ENCODE measurements around the gene AMELX.

Gene AMELX

DNA sequence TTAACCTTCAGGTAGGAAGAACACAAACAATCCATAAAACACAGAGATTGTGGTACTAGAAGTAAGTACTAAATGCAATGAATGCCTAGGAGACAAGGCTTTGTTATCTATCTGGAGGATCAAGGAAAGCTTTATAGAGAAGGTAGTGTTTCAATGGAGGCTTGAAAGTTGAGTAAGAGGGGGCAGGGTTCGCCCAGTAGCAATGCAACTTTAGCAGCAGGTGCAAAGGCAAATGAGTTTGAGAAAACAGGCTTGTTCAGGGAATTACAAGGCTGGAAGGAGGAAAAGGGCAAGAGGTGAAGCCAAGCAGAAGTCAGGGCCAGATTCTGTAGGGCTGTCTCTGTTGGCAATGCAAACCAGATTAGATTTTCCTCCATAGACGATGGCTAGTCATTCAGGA is 35.5 kb upstream of the AMELX start:
- Histone ChIP-seq H4K91ac (ENCODE audit: low read depth, low read length, poor library complexity) (no peak overlapping the region), H3K9me3 (replicated peaks in 1 of 2; ENCODE audit: control insufficient read depth in 2 of 2, insufficient read depth in 1 of 2, low read depth in 1 of 2, low read length in 2 of 2) (no peaks in the 10 kb centered on the region), H2AFZ (ENCODE audit: low read length) (no peak overlapping the region), H3K4me1 (ENCODE audit: control insufficient read depth in 2 of 2, insufficient read depth in 1 of 2, low read depth in 1 of 2, low read length in 2 of 2) (no peaks in the 10 kb centered on the region), H3K27me3 (ENCODE audit: control insufficient read depth in 3 of 3, insufficient read depth in 3 of 3, low read depth in 1 of 3, low read length in 3 of 3) (no peaks in the 10 kb centered on the region), H3K9ac (ENCODE audit: low read depth, low read length, poor library complexity) (no peak overlapping the region), H3K4me3 (ENCODE audit: low read length in 2 of 2) (no peak overlapping the region), H3K18ac (ENCODE audit: low read length) (no peak overlapping the region), H3K4ac (ENCODE audit: low read length) (no peak overlapping the region), H4K8ac (ENCODE audit: low read depth, low read length) (no peak overlapping the region), H2BK5ac (ENCODE audit: low read length) (no peak overlapping the region), H3K27ac (replicated peaks; ENCODE audit: low read length) (no peak overlapping the region), H2BK12ac (ENCODE audit: low read length) (no peak overlapping the region), H2BK15ac (ENCODE audit: low read length) (no peak overlapping the region), H2AK5ac (ENCODE audit: low read depth, low read length) (no peak overlapping the region), H3K14ac (ENCODE audit: low read length) (no peak overlapping the region), H2BK120ac (ENCODE audit: low read depth, low read length) (no peak overlapping the region), H3K79me1 (ENCODE audit: low read depth, low read length) (no peaks in the 10 kb centered on the region), H3K4me2 (ENCODE audit: insufficient read depth, low read length, poor library complexity, severe bottlenecking) (no peak overlapping the region), H3K23ac (ENCODE audit: low read depth, low read length, poor library complexity) (no peak overlapping the region), H3K36me3 (replicated peaks in 1 of 2; ENCODE audit: control insufficient read depth in 2 of 2, insufficient read depth in 2 of 2, low read length in 2 of 2) (no peaks in the 10 kb centered on the region)
- WGBS, 2 donors (ENCODE audit: extremely low coverage in 2 of 2, insufficient read length in 2 of 2, insufficient replicate concordance in 1 of 2) = no CpG with 5 or more reads among the region's 2 CpGs
- DNase-seq (ENCODE audit: low spot score) = no peak

DNA sequence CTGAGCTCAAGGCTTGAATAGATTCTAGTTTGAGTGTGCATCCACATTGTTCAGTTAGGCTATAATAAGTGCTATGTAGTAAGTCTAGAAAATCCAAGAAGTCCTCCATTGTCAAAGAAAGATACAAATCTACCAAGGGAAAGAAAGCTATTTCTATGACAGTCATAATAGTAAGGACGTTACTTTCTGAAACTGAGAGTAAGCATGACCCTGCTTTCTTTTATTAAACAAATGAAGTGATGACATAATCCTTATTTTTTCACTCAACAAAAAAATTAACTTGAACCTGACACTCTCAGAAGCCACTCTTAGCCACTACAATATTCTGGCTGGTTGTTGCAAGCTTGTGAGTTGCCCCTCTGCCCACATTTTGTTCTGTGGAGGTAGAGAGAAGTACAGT is 33.8 kb upstream of the AMELX start:
- Histone ChIP-seq H3K9ac (ENCODE audit: low read depth, low read length, poor library complexity) (no peak overlapping the region), H4K8ac (ENCODE audit: low read depth, low read length) (no peak overlapping the region), H2BK120ac (ENCODE audit: low read depth, low read length) (no peak overlapping the region), H3K4me3 (ENCODE audit: low read length in 2 of 2) (no peak overlapping the region), H3K27ac (replicated peaks; ENCODE audit: low read length) (no peak overlapping the region), H2BK15ac (ENCODE audit: low read length) (no peak overlapping the region), H2BK12ac (ENCODE audit: low read length) (no peak overlapping the region), H3K14ac (ENCODE audit: low read length) (no peak overlapping the region), H2AFZ (ENCODE audit: low read length) (no peak overlapping the region), H3K79me1 (ENCODE audit: low read depth, low read length) (no peaks in the 10 kb centered on the region), H3K9me3 (replicated peaks in 1 of 2; ENCODE audit: control insufficient read depth in 2 of 2, insufficient read depth in 1 of 2, low read depth in 1 of 2, low read length in 2 of 2) (no peaks in the 10 kb centered on the region), H3K18ac (ENCODE audit: low read length) (no peak overlapping the region), H3K27me3 (ENCODE audit: control insufficient read depth in 3 of 3, insufficient read depth in 3 of 3, low read depth in 1 of 3, low read length in 3 of 3) (no peaks in the 10 kb centered on the region), H3K4me2 (ENCODE audit: insufficient read depth, low read length, poor library complexity, severe bottlenecking) (no peak overlapping the region), H3K4me1 (ENCODE audit: control insufficient read depth in 2 of 2, insufficient read depth in 1 of 2, low read depth in 1 of 2, low read length in 2 of 2) (no peaks in the 10 kb centered on the region), H4K91ac (ENCODE audit: low read depth, low read length, poor library complexity) (no peak overlapping the region), H2AK5ac (ENCODE audit: low read depth, low read length) (no peak overlapping the region), H2BK5ac (ENCODE audit: low read length) (no peak overlapping the region), H3K23ac (ENCODE audit: low read depth, low read length, poor library complexity) (no peak overlapping the region), H3K36me3 (replicated peaks in 1 of 2; ENCODE audit: control insufficient read depth in 2 of 2, insufficient read depth in 2 of 2, low read length in 2 of 2) (no peaks in the 10 kb centered on the region), H3K4ac (ENCODE audit: low read length) (no peak overlapping the region)
- no peak for DNase-seq (ENCODE audit: low spot score)
- no CpG with 5 or more reads among the region's 1 CpG for WGBS, 2 donors (ENCODE audit: extremely low coverage in 2 of 2, insufficient read length in 2 of 2, insufficient replicate concordance in 1 of 2)

DNA sequence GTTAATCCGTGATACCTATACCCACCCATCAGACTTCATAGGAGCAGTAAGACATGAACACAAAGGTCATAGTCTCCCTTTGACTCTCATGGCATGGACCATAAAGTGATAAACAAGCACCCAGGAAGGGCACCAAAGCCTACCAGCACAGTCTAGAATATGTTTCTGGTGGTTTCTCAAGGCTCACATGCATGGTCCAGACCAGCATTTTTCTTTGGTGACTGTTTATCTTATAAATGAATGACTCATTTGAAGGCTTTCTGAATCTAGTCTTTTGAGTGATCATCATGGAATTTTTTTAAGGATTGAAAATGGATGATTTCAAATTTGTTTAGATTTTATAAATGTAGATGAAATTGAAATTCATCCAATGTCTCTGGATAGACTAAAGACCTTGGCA is 32.0 kb upstream of the AMELX start:
- H2BK12ac ChIP-seq (ENCODE audit: low read length) = no peak overlapping the region
- H3K36me3 ChIP-seq (replicated peaks in 1 of 2; ENCODE audit: control insufficient read depth in 2 of 2, insufficient read depth in 2 of 2, low read length in 2 of 2) = no peaks in the 10 kb centered on the region
- no peak overlapping the region for H3K18ac ChIP-seq (ENCODE audit: low read length)
- no peaks in the 10 kb centered on the region for H3K27me3 ChIP-seq (ENCODE audit: control insufficient read depth in 3 of 3, insufficient read depth in 3 of 3, low read depth in 1 of 3, low read length in 3 of 3)
- H2BK15ac ChIP-seq (ENCODE audit: low read length) = no peak overlapping the region
- no peaks in the 10 kb centered on the region for H3K79me1 ChIP-seq (ENCODE audit: low read depth, low read length)
- WGBS, 2 donors (ENCODE audit: extremely low coverage in 2 of 2, insufficient read length in 2 of 2, insufficient replicate concordance in 1 of 2) = no CpG with 5 or more reads among the region's 1 CpG
- H2AK5ac ChIP-seq (ENCODE audit: low read depth, low read length) = no peak overlapping the region
- H3K27ac ChIP-seq (replicated peaks; ENCODE audit: low read length) = no peak overlapping the region
- no peak overlapping the region for H3K4me3 ChIP-seq (ENCODE audit: low read length in 2 of 2)
- no peak overlapping the region for H3K14ac ChIP-seq (ENCODE audit: low read length)
- H3K4me1 ChIP-seq (ENCODE audit: control insufficient read depth in 2 of 2, insufficient read depth in 1 of 2, low read depth in 1 of 2, low read length in 2 of 2) = peaks cover 0 to 11% of the 10 kb centered on the region in 2 donors
- no peak overlapping the region for H3K4ac ChIP-seq (ENCODE audit: low read length)
- no peak overlapping the region for H2AFZ ChIP-seq (ENCODE audit: low read length)
- H3K23ac ChIP-seq (ENCODE audit: low read depth, low read length, poor library complexity) = no peak overlapping the region
- H2BK5ac ChIP-seq (ENCODE audit: low read length) = no peak overlapping the region
- no peak overlapping the region for H3K9ac ChIP-seq (ENCODE audit: low read depth, low read length, poor library complexity)
- DNase-seq (ENCODE audit: low spot score) = no peak
- H4K8ac ChIP-seq (ENCODE audit: low read depth, low read length) = no peak overlapping the region
- H4K91ac ChIP-seq (ENCODE audit: low read depth, low read length, poor library complexity) = no peak overlapping the region
- no peak overlapping the region for H2BK120ac ChIP-seq (ENCODE audit: low read depth, low read length)
- no peaks in the 10 kb centered on the region for H3K9me3 ChIP-seq (replicated peaks in 1 of 2; ENCODE audit: control insufficient read depth in 2 of 2, insufficient read depth in 1 of 2, low read depth in 1 of 2, low read length in 2 of 2)
- H3K4me2 ChIP-seq (ENCODE audit: insufficient read depth, low read length, poor library complexity, severe bottlenecking) = no peak overlapping the region

- WGBS, 2 donors (ENCODE audit: extremely low coverage in 2 of 2, insufficient read length in 2 of 2, insufficient replicate concordance in 1 of 2) = no CpG with 5 or more reads among the region's 1 CpG
Measured at GRCh38 chrX:11264925-11265324, 28.3 kb upstream of the AMELX start.

More at GRCh38 chrX:11264925-11265324, 28.3 kb upstream of the AMELX start:
- Histone ChIP-seq H2BK12ac (ENCODE audit: low read length) (no peak overlapping the region), H3K4me2 (ENCODE audit: insufficient read depth, low read length, poor library complexity, severe bottlenecking) (no peak overlapping the region), H3K14ac (ENCODE audit: low read length) (no peak overlapping the region), H2AFZ (ENCODE audit: low read length) (no peak overlapping the region), H2BK120ac (ENCODE audit: low read depth, low read length) (no peak overlapping the region), H3K18ac (ENCODE audit: low read length) (no peak overlapping the region), H3K27ac (replicated peaks; ENCODE audit: low read length) (no peak overlapping the region), H2AK5ac (ENCODE audit: low read depth, low read length) (no peak overlapping the region), H2BK15ac (ENCODE audit: low read length) (no peak overlapping the region), H3K4me1 (ENCODE audit: control insufficient read depth in 2 of 2, insufficient read depth in 1 of 2, low read depth in 1 of 2, low read length in 2 of 2) (peaks cover 0 to 12% of the 10 kb centered on the region in 2 donors), H3K23ac (ENCODE audit: low read depth, low read length, poor library complexity) (no peak overlapping the region), H2BK5ac (ENCODE audit: low read length) (no peak overlapping the region), H3K27me3 (ENCODE audit: control insufficient read depth in 3 of 3, insufficient read depth in 3 of 3, low read depth in 1 of 3, low read length in 3 of 3) (no peaks in the 10 kb centered on the region), H4K91ac (ENCODE audit: low read depth, low read length, poor library complexity) (no peak overlapping the region), H3K9me3 (replicated peaks in 1 of 2; ENCODE audit: control insufficient read depth in 2 of 2, insufficient read depth in 1 of 2, low read depth in 1 of 2, low read length in 2 of 2) (no peaks in the 10 kb centered on the region), H3K9ac (ENCODE audit: low read depth, low read length, poor library complexity) (no peak overlapping the region), H3K4me3 (ENCODE audit: low read length in 2 of 2) (no peak overlapping the region), H3K4ac (ENCODE audit: low read length) (no peak overlapping the region), H3K36me3 (replicated peaks in 1 of 2; ENCODE audit: control insufficient read depth in 2 of 2, insufficient read depth in 2 of 2, low read length in 2 of 2) (no peaks in the 10 kb centered on the region), H3K79me1 (ENCODE audit: low read depth, low read length) (no peaks in the 10 kb centered on the region), H4K8ac (ENCODE audit: low read depth, low read length) (no peak overlapping the region)
- no peak for DNase-seq (ENCODE audit: low spot score)
